Measurements from ENCODE around the gene ACP3.

Gene ACP3

GRCh38 chr3:132401255-132401654, 84.0 kb downstream of the ACP3 start:
- in situ Hi-C loops (cut with MboI; ENCODE audit: low sequenced_read_pairs) = no loop called here

GRCh38 chr3:132404276-132404675, 87.1 kb downstream of the ACP3 start:
- in situ Hi-C loops (cut with MboI; ENCODE audit: low sequenced_read_pairs) = no loop called here

- in situ Hi-C loops (cut with MboI; ENCODE audit: low sequenced_read_pairs) = no loop called here
These were observed 88.0 kb downstream of the ACP3 start for GRCh38 chr3:132405188-132405587.

GRCh38 chr3:132405609-132406299, 88.5 kb downstream of the ACP3 start:
- in situ Hi-C loops (cut with MboI; ENCODE audit: low sequenced_read_pairs) = no loop called here

GRCh38 chr3:132406587-132406986, 89.4 kb downstream of the ACP3 start:
- in situ Hi-C loops (cut with MboI; ENCODE audit: low sequenced_read_pairs) = no loop called here

- in situ Hi-C loops (cut with MboI; ENCODE audit: low sequenced_read_pairs) = no loop called here
These were observed 89.8 kb downstream of the ACP3 start for GRCh38 chr3:132407025-132407424.

Data from HL-60/S4 (cell line).